Trophoblast cell (in vitro differentiated cells and primary cell): Measurements from ENCODE around the gene TPCN1.

Experiments used
- DNase-seq, 2 donors: peaks; one replicate each; pipeline ENCODE4 v3.0.0-alpha.2; 2016
- H2AFZ ChIP-seq: 2 replicates; pipeline ENCODE4 v1.6.1; 2013; ENCODE audit warnings: low read length, moderate library complexity, mild to moderate bottlenecking; ENCODE audit not compliant: insufficient read depth, poor library complexity
- H2AK5ac ChIP-seq: 2 replicates; pipeline ENCODE4 v1.6.1; 2013; ENCODE audit warnings: mild to moderate bottlenecking, low read length
- H2BK120ac ChIP-seq: 2 replicates; pipeline ENCODE4 v1.6.1; 2013; ENCODE audit warnings: low read length, mild to moderate bottlenecking, moderate library complexity; ENCODE audit not compliant: insufficient read depth, poor library complexity
- H2BK12ac ChIP-seq: 2 replicates; pipeline ENCODE4 v1.6.1; 2013; ENCODE audit warnings: mild to moderate bottlenecking, low read length, moderate library complexity
- H2BK5ac ChIP-seq: 2 replicates; pipeline ENCODE4 v1.6.1; 2013; ENCODE audit warnings: low read length, low read depth, moderate library complexity, mild to moderate bottlenecking; ENCODE audit not compliant: poor library complexity
- H3K14ac ChIP-seq: 2 replicates; pipeline ENCODE4 v1.6.1; 2013; ENCODE audit warnings: mild to moderate bottlenecking, low read length
- H3K18ac ChIP-seq: 2 replicates; pipeline ENCODE4 v1.6.1; 2013; ENCODE audit warnings: mild to moderate bottlenecking, low read length
- H3K23ac ChIP-seq: 2 replicates; pipeline ENCODE4 v1.6.1; 2013; ENCODE audit warnings: low read length
- H3K27ac ChIP-seq: 2 replicates; pipeline ENCODE4 v1.5.1; 2013; ENCODE audit warnings: low read depth, mild to moderate bottlenecking, inconsistent platforms, low read length, moderate library complexity
- H3K27me3 ChIP-seq: 2 replicates; pipeline ENCODE4 v1.6.1; 2013; ENCODE audit warnings: inconsistent platforms, mild to moderate bottlenecking, low read length, moderate library complexity; ENCODE audit not compliant: insufficient read depth
- H3K36me3 ChIP-seq, 2 experiments: 1 replicate in 1 of 2; 2 replicates in 1 of 2; pipeline ENCODE4 v1.6.1; 2013; ENCODE audit warnings: low read length in 2 of 2, mild to moderate bottlenecking in 2 of 2, moderate library complexity in 1 of 2; ENCODE audit not compliant: insufficient read depth in 2 of 2, control insufficient read depth in 1 of 2
- H3K4ac ChIP-seq: 2 replicates; pipeline ENCODE4 v1.6.1; 2013; ENCODE audit warnings: low read depth, mild to moderate bottlenecking, low read length, moderate library complexity
- H3K4me1 ChIP-seq, 2 experiments: 1 replicate in 1 of 2; 2 replicates in 1 of 2; pipeline ENCODE4 v1.6.1; 2013; ENCODE audit warnings: low read length in 2 of 2, mild to moderate bottlenecking in 2 of 2, moderate library complexity in 1 of 2; ENCODE audit not compliant: insufficient read depth in 2 of 2, control insufficient read depth in 1 of 2
- H3K4me2 ChIP-seq: 2 replicates; pipeline ENCODE4 v1.6.1; 2013; ENCODE audit warnings: inconsistent platforms, mild to moderate bottlenecking, low read length, moderate library complexity
- H3K4me3 ChIP-seq: 2 replicates; pipeline ENCODE4 v1.5.1; 2013; ENCODE audit warnings: mild to moderate bottlenecking, low read depth, low read length, inconsistent platforms
- H3K79me1 ChIP-seq: one replicate; pipeline ENCODE4 v1.6.1; 2013; ENCODE audit warnings: low read length
- H3K79me2 ChIP-seq: 2 replicates; pipeline ENCODE4 v1.6.1; 2013; ENCODE audit warnings: low read length, mild to moderate bottlenecking; ENCODE audit not compliant: control insufficient read depth, insufficient read depth, poor library complexity
- H3K9ac ChIP-seq: 2 replicates; pipeline ENCODE4 v1.6.1; 2013; ENCODE audit warnings: mild to moderate bottlenecking, low read length
- H3K9me3 ChIP-seq: 2 replicates; pipeline ENCODE4 v1.6.1; 2013; ENCODE audit warnings: low read depth, mild to moderate bottlenecking, control low read depth, inconsistent platforms, low read length; ENCODE audit not compliant: insufficient read depth
- H4K12ac ChIP-seq: 2 replicates; pipeline ENCODE4 v1.6.1; 2013; ENCODE audit warnings: low read depth, mild to moderate bottlenecking, low read length, moderate library complexity
- H4K8ac ChIP-seq: 2 replicates; pipeline ENCODE4 v1.6.1; 2013; ENCODE audit warnings: low read depth, mild to moderate bottlenecking, low read length, moderate library complexity
- H4K91ac ChIP-seq: one replicate; pipeline ENCODE4 v1.6.1; 2013; ENCODE audit warnings: low read depth, mild to moderate bottlenecking, low read length, moderate library complexity
- WGBS: extraction: QIAGEN DNeasy Blood & Tissue Kit; methylation state at CpG from one replicate; pipeline ENCODE4 v1.1.7; 2013; ENCODE audit warnings: missing lambda C conversion rate; ENCODE audit not compliant: insufficient read length, insufficient coverage; ENCODE audit errors: extremely low coverage; 5-methylcytosine and 5-hydroxymethylcytosine counted together

The TPCN1 gene

GRCh38 chr12:113295886-113296556 lies 74.8 kb downstream of the TPCN1 start:
- no peak overlapping the region for H2BK120ac ChIP-seq
- no peaks in the 10 kb centered on the region for H3K27me3 ChIP-seq
- no peak overlapping the region for H3K4me3 ChIP-seq
- no peak overlapping the region for H3K9ac ChIP-seq
- no peak overlapping the region for H2AFZ ChIP-seq
- peaks cover 6% of the 10 kb centered on the region for H3K79me2 ChIP-seq
- H3K79me1 ChIP-seq, result peaks cover 10% of the 10 kb centered on the region
- H2BK5ac ChIP-seq, result no peak overlapping the region
- no peak overlapping the region for H3K27ac ChIP-seq
- H2AK5ac ChIP-seq, result no peak overlapping the region
- H3K4me2 ChIP-seq, result no peak overlapping the region
- H3K36me3 ChIP-seq, result peaks cover 22 to 24% of the 10 kb centered on the region in 2 experiments
- no CpG with 5 or more reads among the region's 24 CpGs for WGBS
- H2BK12ac ChIP-seq, result no peak overlapping the region
- no peak for DNase-seq
- no peak overlapping the region for H4K8ac ChIP-seq
- H3K14ac ChIP-seq, result no peak overlapping the region
- no peak overlapping the region for H4K12ac ChIP-seq
- H3K18ac ChIP-seq, result no peak overlapping the region
- no peak overlapping the region for H3K4ac ChIP-seq
- no peak overlapping the region for H4K91ac ChIP-seq
- peaks cover 18% of the 10 kb centered on the region in 2 experiments for H3K4me1 ChIP-seq
- H3K9me3 ChIP-seq, result no peaks in the 10 kb centered on the region
- H3K23ac ChIP-seq, result no peak overlapping the region

- H3K4me1 ChIP-seq, result peaks cover 18% of the 10 kb centered on the region in 2 experiments
- H3K9me3 ChIP-seq, result no peaks in the 10 kb centered on the region
- no peak overlapping the region for H3K14ac ChIP-seq
- H3K27me3 ChIP-seq, result no peaks in the 10 kb centered on the region
- H3K27ac ChIP-seq, result no peak overlapping the region
- no CpG with 5 or more reads among the region's 23 CpGs for WGBS
- H3K36me3 ChIP-seq, result peaks cover 19 to 21% of the 10 kb centered on the region in 2 experiments
- no peak overlapping the region for H2BK5ac ChIP-seq
- DNase-seq, result no peak
- H3K18ac ChIP-seq, result no peak overlapping the region
- no peak overlapping the region for H3K9ac ChIP-seq
- H3K23ac ChIP-seq, result no peak overlapping the region
- H2AFZ ChIP-seq, result no peak overlapping the region
- H3K4ac ChIP-seq, result no peak overlapping the region
- H2BK120ac ChIP-seq, result no peak overlapping the region
- no peak overlapping the region for H4K8ac ChIP-seq
- H4K12ac ChIP-seq, result no peak overlapping the region
- no peak overlapping the region for H3K4me2 ChIP-seq
- H3K4me3 ChIP-seq, result no peak overlapping the region
- H3K79me1 ChIP-seq, result peaks cover 10% of the 10 kb centered on the region
- peak overlapping the region; percentile 2 for H2AK5ac ChIP-seq
- H2BK12ac ChIP-seq, result no peak overlapping the region
- peaks cover 6% of the 10 kb centered on the region for H3K79me2 ChIP-seq
- H4K91ac ChIP-seq, result no peak overlapping the region
Observed at GRCh38 chr12:113296557-113297213, 75.4 kb downstream of the TPCN1 start.

- no peak overlapping the region for H3K9ac ChIP-seq
- no peak overlapping the region for H2BK12ac ChIP-seq
- H3K9me3 ChIP-seq, result no peaks in the 10 kb centered on the region
- no peak for DNase-seq
- WGBS, result no CpG with 5 or more reads among the region's 9 CpGs
- no peaks in the 10 kb centered on the region for H3K27me3 ChIP-seq
- H3K4me2 ChIP-seq, result no peak overlapping the region
- H3K4ac ChIP-seq, result no peak overlapping the region
- H3K14ac ChIP-seq, result no peak overlapping the region
- H3K79me1 ChIP-seq, result peaks cover 10% of the 10 kb centered on the region
- H3K27ac ChIP-seq, result no peak overlapping the region
- H4K91ac ChIP-seq, result no peak overlapping the region
- no peak overlapping the region for H3K23ac ChIP-seq
- no peak overlapping the region for H3K18ac ChIP-seq
- H2BK5ac ChIP-seq, result no peak overlapping the region
- H2AFZ ChIP-seq, result no peak overlapping the region
- H2AK5ac ChIP-seq, result peak overlapping the region; percentile 2
- no peak overlapping the region for H2BK120ac ChIP-seq
- peaks cover 6% of the 10 kb centered on the region for H3K79me2 ChIP-seq
- H4K12ac ChIP-seq, result no peak overlapping the region
- no peak overlapping the region for H4K8ac ChIP-seq
- peaks cover 18% of the 10 kb centered on the region in 2 experiments for H3K4me1 ChIP-seq
- no peak overlapping the region for H3K4me3 ChIP-seq
- H3K36me3 ChIP-seq, result peaks cover 18 to 21% of the 10 kb centered on the region in 2 experiments
Observed at GRCh38 chr12:113297214-113297587, 75.9 kb downstream of the TPCN1 start.

- no peak overlapping the region for H3K4me3 ChIP-seq
- H3K36me3 ChIP-seq, result peaks cover 12 to 18% of the 10 kb centered on the region in 2 experiments
- no peak overlapping the region for H3K4ac ChIP-seq
- no peak overlapping the region for H2BK5ac ChIP-seq
- peak overlapping the region; percentile 59 for H2BK12ac ChIP-seq
- no peak overlapping the region for H4K8ac ChIP-seq
- H3K27ac ChIP-seq, result no peak overlapping the region
- peaks cover 6% of the 10 kb centered on the region for H3K79me2 ChIP-seq
- H2AK5ac ChIP-seq, result peak overlapping the region; percentile 13
- H3K18ac ChIP-seq, result no peak overlapping the region
- no peak overlapping the region for H2AFZ ChIP-seq
- no peak overlapping the region for H3K23ac ChIP-seq
- H3K14ac ChIP-seq, result peak overlapping the region; percentile 11
- H4K91ac ChIP-seq, result no peak overlapping the region
- H3K9me3 ChIP-seq, result no peaks in the 10 kb centered on the region
- no peaks in the 10 kb centered on the region for H3K27me3 ChIP-seq
- no peak overlapping the region for H2BK120ac ChIP-seq
- DNase-seq, result no peak
- no peak overlapping the region for H3K9ac ChIP-seq
- no CpG with 5 or more reads among the region's 13 CpGs for whole genome bisulfite sequencing
- peaks cover 10% of the 10 kb centered on the region for H3K79me1 ChIP-seq
- no peak overlapping the region for H4K12ac ChIP-seq
- H3K4me1 ChIP-seq, result peaks cover 18 to 20% of the 10 kb centered on the region in 2 experiments
- no peak overlapping the region for H3K4me2 ChIP-seq
Observed at GRCh38 chr12:113297621-113298471, 76.6 kb downstream of the TPCN1 start.
